IMR-90 (cell line): Measurements from ENCODE around the gene PRDM2. TPM values are rescaled to one million over a fixed set of nuclear protein-coding genes. Genes with fewer than 3 reads are reported as not detected.

Source experiments
- ATAC-seq: fragments of 200-7000 bp; cut with Tn5 transposase; 2 replicates; pipeline ENCODE4 v1.9.1; 2020; ENCODE audit warnings: low read depth, mild to moderate bottlenecking, moderate library complexity
- BruUV-seq: library from RNA; stranded (reverse); fragments of 400-500 nt; replicated peaks from 2 replicates; lab custom pipeline; 2021; lab: Mats Ljungman, UMichigan
- CTCF ChIA-PET: fragments of 300-600 bp; formaldehyde crosslinking; extraction: SDS; loops from one replicate; lab custom pipeline; 2021; ENCODE audit warnings: antibody characterized with exemption; lab: Yijun Ruan, JAX
- POLR2A ChIA-PET: fragments of 300-600 bp; sonication (Branson Sonifier 250); formaldehyde crosslinking; loops from one replicate; lab custom pipeline; 2022; ENCODE audit warnings: antibody characterized with exemption; ENCODE audit not compliant: unreplicated experiment; lab: Charles Lee
- DNase-seq: peaks from one replicate; pipeline ENCODE4 v3.0.0; 2013
- H2AFZ ChIP-seq: replicated peaks from 2 replicates; pipeline ENCODE3; 2013; ENCODE audit warnings: low read length, mild to moderate bottlenecking; ENCODE audit not compliant: poor library complexity
- H2AK5ac ChIP-seq: 2 replicates; pipeline ENCODE4 v1.6.1; 2013; ENCODE audit warnings: low read depth, low read length, inconsistent platforms
- H2AK9ac ChIP-seq: replicated peaks from 2 replicates; pipeline ENCODE3; 2013; ENCODE audit warnings: mild to moderate bottlenecking, low read depth, low read length, moderate library complexity; ENCODE audit not compliant: poor library complexity
- H2BK120ac ChIP-seq: 2 replicates; pipeline ENCODE4 v1.6.1; 2013; ENCODE audit warnings: low read depth, low read length, inconsistent platforms
- H2BK15ac ChIP-seq: 3 replicates; pipeline ENCODE4 v1.6.1; 2013; ENCODE audit warnings: low read depth, low read length, inconsistent platforms
- H2BK20ac ChIP-seq: 2 replicates; pipeline ENCODE4 v1.6.1; 2013; ENCODE audit warnings: low read depth, mild to moderate bottlenecking, inconsistent platforms, low read length, moderate library complexity
- H2BK5ac ChIP-seq: 2 replicates; pipeline ENCODE4 v1.6.1; 2013; ENCODE audit warnings: mild to moderate bottlenecking, low read depth, low read length, inconsistent platforms; ENCODE audit not compliant: poor library complexity, severe bottlenecking
- H3K14ac ChIP-seq: replicated peaks from 2 replicates; pipeline ENCODE4 v1.6.1; 2013; ENCODE audit warnings: low read depth, low read length, inconsistent platforms
- H3K18ac ChIP-seq: 2 replicates; pipeline ENCODE4 v1.6.1; 2013; ENCODE audit warnings: low read depth, low read length, control low read depth
- H3K23ac ChIP-seq: 2 replicates; pipeline ENCODE4 v1.6.1; 2013; ENCODE audit warnings: low read depth, low read length, inconsistent platforms
- H3K27ac ChIP-seq: 2 replicates; pipeline ENCODE4 v1.5.1; 2013; ENCODE audit warnings: mild to moderate bottlenecking, control low read depth, low read length; ENCODE audit not compliant: insufficient read depth
- H3K27me3 ChIP-seq: 2 replicates; pipeline ENCODE4 v1.6.1; 2013; ENCODE audit warnings: low read length; ENCODE audit not compliant: control insufficient read depth, insufficient read depth
- H3K36me3 ChIP-seq: 2 replicates; pipeline ENCODE4 v1.6.1; 2013; ENCODE audit warnings: low read length, mixed read lengths; ENCODE audit not compliant: control insufficient read depth, insufficient read depth
- H3K4ac ChIP-seq: 2 replicates; pipeline ENCODE4 v1.6.1; 2013; ENCODE audit warnings: low read depth, low read length, inconsistent platforms
- H3K4me1 ChIP-seq: 2 replicates; pipeline ENCODE4 v1.6.1; 2013; ENCODE audit warnings: low read length, mixed read lengths; ENCODE audit not compliant: control insufficient read depth, insufficient read depth
- H3K4me2 ChIP-seq: 2 replicates; pipeline ENCODE4 v1.6.1; 2013; ENCODE audit warnings: low read depth, mild to moderate bottlenecking, control low read depth, low read length, moderate library complexity
- H3K4me3 ChIP-seq: 2 replicates; pipeline ENCODE4 v1.5.1; 2013; ENCODE audit warnings: low read depth, mild to moderate bottlenecking, control low read depth, low read length, moderate library complexity; ENCODE audit not compliant: insufficient read depth
- H3K56ac ChIP-seq: 2 replicates; pipeline ENCODE4 v1.6.1; 2013; ENCODE audit warnings: low read length, inconsistent platforms; ENCODE audit not compliant: insufficient read depth; ENCODE audit errors: extremely low read depth
- H3K79me1 ChIP-seq, 2 experiments: 2 replicates each; pipeline ENCODE4 v1.6.1; 2013; ENCODE audit warnings: low read length in 2 of 2, inconsistent platforms in 1 of 2, low read depth in 1 of 2
- H3K9ac ChIP-seq: 2 replicates; pipeline ENCODE4 v1.6.1; 2013; ENCODE audit warnings: low read depth, low read length, control low read depth
- H3K9me1 ChIP-seq: 2 replicates; pipeline ENCODE4 v1.6.1; 2013; ENCODE audit warnings: low read length, inconsistent platforms; ENCODE audit not compliant: insufficient read depth
- H3K9me3 ChIP-seq: 2 replicates; pipeline ENCODE4 v1.6.1; 2013; ENCODE audit warnings: low read length; ENCODE audit not compliant: control insufficient read depth, insufficient read depth
- H4K20me1 ChIP-seq: 2 replicates; pipeline ENCODE4 v1.6.1; 2013; ENCODE audit warnings: low read length, inconsistent platforms; ENCODE audit not compliant: insufficient read depth
- H4K5ac ChIP-seq: 2 replicates; pipeline ENCODE4 v1.6.1; 2013; ENCODE audit warnings: mild to moderate bottlenecking, low read depth, low read length, control low read depth
- H4K8ac ChIP-seq, 2 experiments: 2 replicates each; pipeline ENCODE4 v1.6.1; 2013; ENCODE audit warnings: low read depth in 2 of 2, low read length in 2 of 2, control low read depth in 1 of 2, inconsistent platforms in 1 of 2
- H4K91ac ChIP-seq: 2 replicates; pipeline ENCODE4 v1.6.1; 2013; ENCODE audit warnings: low read depth, low read length, inconsistent platforms; ENCODE audit not compliant: insufficient read depth
- BHLHE40 ChIP-seq: fragments of 150-350 bp; IDR thresholded peaks from 2 replicates; pipeline ENCODE4 v1.6.1; 2016; ENCODE audit warnings: mild to moderate bottlenecking, low read depth, low read length
- CEBPB ChIP-seq: IDR thresholded peaks from 2 replicates; pipeline ENCODE4 v1.6.1; 2012; ENCODE audit warnings: low read depth, low read length, improper control_type of control experiment
- CHD1 ChIP-seq: IDR thresholded peaks from 2 replicates; pipeline ENCODE4 v1.6.1; 2012; ENCODE audit warnings: low read depth, low read length, improper control_type of control experiment
- CTCF ChIP-seq: conservative IDR thresholded peaks from 2 replicates; pipeline ENCODE4 v1.5.1; 2012; ENCODE audit warnings: mild to moderate bottlenecking, low read depth, low read length, improper control_type of control experiment
- FOS ChIP-seq: fragments of 150-350 bp; IDR thresholded peaks from 2 replicates; pipeline ENCODE4 v1.6.1; 2016; ENCODE audit warnings: low read depth, low read length
- MAFK ChIP-seq: IDR thresholded peaks from 2 replicates; pipeline ENCODE4 v1.6.1; 2012; ENCODE audit warnings: low read depth, low read length, improper control_type of control experiment
- MAZ ChIP-seq: IDR thresholded peaks from 2 replicates; pipeline ENCODE4 v1.6.1; 2012; ENCODE audit warnings: low read depth, mild to moderate bottlenecking, low read length, improper control_type of control experiment, moderate library complexity, borderline replicate concordance
- MXI1 ChIP-seq: IDR thresholded peaks from 2 replicates; pipeline ENCODE4 v1.6.1; 2012; ENCODE audit warnings: low read depth, mild to moderate bottlenecking, low read length, moderate library complexity, borderline replicate concordance
- NFE2L2 ChIP-seq: fragments of 150-350 bp; IDR thresholded peaks from 2 replicates; pipeline ENCODE4 v1.6.1; 2016; ENCODE audit warnings: low read depth, mild to moderate bottlenecking, low read length
- POLR2A ChIP-seq: IDR thresholded peaks from 2 replicates; pipeline ENCODE4 v1.6.1; 2012; ENCODE audit warnings: mild to moderate bottlenecking, low read depth, low read length
- RAD21 ChIP-seq: IDR thresholded peaks from 2 replicates; pipeline ENCODE4 v1.6.1; 2012; ENCODE audit warnings: low read length, improper control_type of control experiment
- RCOR1 ChIP-seq: IDR thresholded peaks from 2 replicates; pipeline ENCODE4 v1.6.1; 2012; ENCODE audit warnings: mild to moderate bottlenecking, low read length, improper control_type of control experiment; ENCODE audit not compliant: insufficient replicate concordance
- RFX5 ChIP-seq: IDR thresholded peaks from 2 replicates; pipeline ENCODE4 v1.8.0; 2012; ENCODE audit warnings: low read depth, mild to moderate bottlenecking, low read length, moderate library complexity
- SMC3 ChIP-seq: fragments of 150-350 bp; IDR thresholded peaks from 2 replicates; pipeline ENCODE4 v1.6.1; 2016; ENCODE audit warnings: low read depth, mild to moderate bottlenecking, antibody characterized with exemption, low read length, moderate library complexity
- USF2 ChIP-seq: fragments of 150-350 bp; IDR thresholded peaks from 2 replicates; pipeline ENCODE4 v1.6.1; 2017; ENCODE audit warnings: mild to moderate bottlenecking, antibody characterized with exemption, low read length, low read depth
- WGBS, 2 experiments: methylation state at CpG; one replicate each; pipeline versions ENCODE4 v1.1.5 to v1.1.7; 2013; ENCODE audit warnings: missing lambda C conversion rate in 2 of 2; ENCODE audit not compliant: insufficient read length in 1 of 2; ENCODE audit errors: extremely low coverage in 2 of 2; 5-methylcytosine and 5-hydroxymethylcytosine counted together
- dilution Hi-C: fragments of 300-500 bp; cut with HindIII; formaldehyde crosslinking; loops from one replicate; pipeline ENCODE4 v1.14.3; 2018; ENCODE audit warnings: low sequenced_read_pairs; ENCODE audit not compliant: unreplicated experiment
- in situ Hi-C: fragments of 300-500 bp; cut with MboI; formaldehyde crosslinking; loops from 3 replicates; pipeline ENCODE4 v1.14.3; 2019; ENCODE audit warnings: low sequenced_read_pairs, inconsistent platforms, mixed read lengths
- intact Hi-C: fragments of 100-400 bp; cut with micrococcal nuclease; formaldehyde crosslinking; loops from 2 replicates; pipeline ENCODE4 v1.10.0; 2022
- polyA plus RNA-seq, 3 experiments: library from polyadenylated mRNA; depleted of rRNA; stranded (reverse); fragments of >200 nt; gene quantifications; 2 replicates each; pipeline ENCODE4 v1.2.3, GENCODE V29; 2012; ENCODE audit warnings: low replicate concordance in 1 of 3
- total RNA-seq: library from RNA; depleted of rRNA; stranded (reverse); fragments of >200 nt; gene quantifications from 2 replicates; pipeline ENCODE4 v1.2.3, GENCODE V29; 2012
- TF ChIP-seq, protein P1 (sequence below): fragments of 150-350 bp; IDR thresholded peaks from 2 replicates; pipeline ENCODE4 v1.6.1; 2016; ENCODE audit warnings: low read depth, mild to moderate bottlenecking, low read length, moderate library complexity, borderline replicate concordance

Gene PRDM2
- total and polyA plus RNA-seq, 2 of the 4 experiments (the other 2 are of a cell fraction), result 3.4 to 8.9 TPM

- H3K4me2 ChIP-seq, result no peak overlapping the region
- WGBS, 2 experiments, result no CpG with 5 or more reads among the region's 5 CpGs
- H4K20me1 ChIP-seq, result no peaks in the 10 kb centered on the region
- H3K9ac ChIP-seq, result no peak overlapping the region
- H3K27ac ChIP-seq, result no peak overlapping the region
- ChIA-PET POLR2A (no interaction called here), CTCF (no interaction called here)
- no peak overlapping the region for H3K18ac ChIP-seq
- no peak overlapping the region for H4K8ac ChIP-seq
- no peak overlapping the region for H4K91ac ChIP-seq
- no peaks in the 10 kb centered on the region for H3K9me1 ChIP-seq
- peaks cover 2% of the 10 kb centered on the region for H3K36me3 ChIP-seq
- H2BK5ac ChIP-seq, result no peak overlapping the region
- no peak overlapping the region for H2AK9ac ChIP-seq
- H2BK120ac ChIP-seq, result no peak overlapping the region
- no peak overlapping the region for H2AFZ ChIP-seq
- no peak overlapping the region for H2AK5ac ChIP-seq
- no peaks in the 10 kb centered on the region for H3K4me1 ChIP-seq
- no peak for ATAC-seq
- H3K27me3 ChIP-seq, result no peaks in the 10 kb centered on the region
- H3K4me3 ChIP-seq, result no peak overlapping the region
- dilution Hi-C loops, result no loop called here
- H3K9me3 ChIP-seq, result no peaks in the 10 kb centered on the region
- no peak for DNase-seq
- no peak overlapping the region for H3K56ac ChIP-seq
- no peaks in the 10 kb centered on the region for H3K79me1 ChIP-seq
- TF ChIP-seq MAFK (no peak), CTCF (no peak), NFE2L2 (no peak), RCOR1 (no peak), RFX5 (no peak), FOS (no peak), USF2 (no peak), BHLHE40 (no peak), SMC3 (no peak), RAD21 (no peak), MAZ (no peak), POLR2A (no peak), CEBPB (no peak), MXI1 (no peak), CHD1 (no peak)
- TF ChIP-seq, protein P1, sequence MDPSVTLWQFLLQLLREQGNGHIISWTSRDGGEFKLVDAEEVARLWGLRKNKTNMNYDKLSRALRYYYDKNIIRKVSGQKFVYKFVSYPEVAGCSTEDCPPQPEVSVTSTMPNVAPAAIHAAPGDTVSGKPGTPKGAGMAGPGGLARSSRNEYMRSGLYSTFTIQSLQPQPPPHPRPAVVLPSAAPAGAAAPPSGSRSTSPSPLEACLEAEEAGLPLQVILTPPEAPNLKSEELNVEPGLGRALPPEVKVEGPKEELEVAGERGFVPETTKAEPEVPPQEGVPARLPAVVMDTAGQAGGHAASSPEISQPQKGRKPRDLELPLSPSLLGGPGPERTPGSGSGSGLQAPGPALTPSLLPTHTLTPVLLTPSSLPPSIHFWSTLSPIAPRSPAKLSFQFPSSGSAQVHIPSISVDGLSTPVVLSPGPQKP, result no peak
- in situ Hi-C loops, result no loop called here
- intact Hi-C loops, result no loop called here
- no peak overlapping the region for H3K4ac ChIP-seq
- BruUV-seq, result no TSS peak
- H2BK15ac ChIP-seq, result no peak overlapping the region
- H3K23ac ChIP-seq, result no peak overlapping the region
- no peak overlapping the region for H2BK20ac ChIP-seq
- no peak overlapping the region for H3K14ac ChIP-seq
- H4K5ac ChIP-seq, result no peak overlapping the region
Observed at GRCh38 chr1:13819642-13820041, 119.7 kb downstream of the PRDM2 start.
